Colonic mucosa (tissue), 4 donors: ENCODE measurements around the gene AMER1. TPM values are rescaled to one million over a fixed set of nuclear protein-coding genes. Genes with fewer than 3 reads are reported as not detected.

ENCODE experiments used
- DNase-seq: peaks from one replicate; pipeline ENCODE4 v3.0.0-alpha.2; 2020
- H3K27ac ChIP-seq: fragments of 200-600 bp; one replicate; pipeline ENCODE4 v1.8.0; 2021
- H3K27me3 ChIP-seq: fragments of 200-600 bp; one replicate; pipeline ENCODE4 v1.8.0; 2021
- H3K36me3 ChIP-seq: fragments of 200-600 bp; one replicate; pipeline ENCODE4 v1.8.0; 2021
- H3K4me1 ChIP-seq: fragments of 200-600 bp; one replicate; pipeline ENCODE4 v1.8.0; 2021; ENCODE audit warnings: mild to moderate bottlenecking
- H3K4me3 ChIP-seq: fragments of 200-600 bp; one replicate; pipeline ENCODE4 v1.8.0; 2021
- H3K9ac ChIP-seq, 2 donors: one replicate each; pipeline ENCODE4 v1.7.0; 2013; ENCODE audit warnings: control low read depth in 2 of 2, low read depth in 2 of 2, low read length in 2 of 2
- H3K9me3 ChIP-seq: fragments of 200-600 bp; one replicate; pipeline ENCODE4 v1.8.0; 2021
- intact Hi-C: fragments of 100-400 bp; cut with DNase I; formaldehyde crosslinking; loops from one replicate; pipeline ENCODE4 v1.14.1; 2022
- total RNA-seq, 2 donors: library from RNA; stranded (reverse); fragmentation: NEBNext Ultra II Directional in 1 of 2; extraction: Animal tissue kit (Norgen Biotek cat#: 25700) in 1 of 2; gene quantifications; one replicate each; pipeline ENCODE4 v1.2.1, GENCODE V29; 2021
- TF ChIP-seq, protein P1 (sequence below): fragments of 200-600 bp; IDR thresholded peaks from one replicate; pipeline ENCODE4 v1.8.0; 2022; ENCODE audit warnings: antibody characterized with exemption, mild to moderate bottlenecking
- donor health status: healthy.
- donor health status: DM: no; HTN: no; CAD: no.
- donor health status: DM: no; HTN: no; CAD: no.

The AMER1 gene
- total RNA-seq, 2 donors from 2014 or later = 2.7 to 3.2 TPM

- intact Hi-C loops = no loop called here
- no peaks in the 10 kb centered on the region for H3K9me3 ChIP-seq
- H3K4me1 ChIP-seq = no peaks in the 10 kb centered on the region
- TF ChIP-seq, protein P1, sequence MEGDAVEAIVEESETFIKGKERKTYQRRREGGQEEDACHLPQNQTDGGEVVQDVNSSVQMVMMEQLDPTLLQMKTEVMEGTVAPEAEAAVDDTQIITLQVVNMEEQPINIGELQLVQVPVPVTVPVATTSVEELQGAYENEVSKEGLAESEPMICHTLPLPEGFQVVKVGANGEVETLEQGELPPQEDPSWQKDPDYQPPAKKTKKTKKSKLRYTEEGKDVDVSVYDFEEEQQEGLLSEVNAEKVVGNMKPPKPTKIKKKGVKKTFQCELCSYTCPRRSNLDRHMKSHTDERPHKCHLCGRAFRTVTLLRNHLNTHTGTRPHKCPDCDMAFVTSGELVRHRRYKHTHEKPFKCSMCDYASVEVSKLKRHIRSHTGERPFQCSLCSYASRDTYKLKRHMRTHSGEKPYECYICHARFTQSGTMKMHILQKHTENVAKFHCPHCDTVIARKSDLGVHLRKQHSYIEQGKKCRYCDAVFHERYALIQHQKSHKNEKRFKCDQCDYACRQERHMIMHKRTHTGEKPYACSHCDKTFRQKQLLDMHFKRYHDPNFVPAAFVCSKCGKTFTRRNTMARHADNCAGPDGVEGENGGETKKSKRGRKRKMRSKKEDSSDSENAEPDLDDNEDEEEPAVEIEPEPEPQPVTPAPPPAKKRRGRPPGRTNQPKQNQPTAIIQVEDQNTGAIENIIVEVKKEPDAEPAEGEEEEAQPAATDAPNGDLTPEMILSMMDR = no peak
- H3K27me3 ChIP-seq = no peaks in the 10 kb centered on the region
- no peak for DNase-seq
- H3K36me3 ChIP-seq = no peaks in the 10 kb centered on the region
- no peak overlapping the region for H3K4me3 ChIP-seq
- no peak overlapping the region for H3K27ac ChIP-seq
- no peak overlapping the region for H3K9ac ChIP-seq
These were observed 23.3 kb downstream of the AMER1 start for GRCh38 chrX:64182208-64182607.

DNA sequence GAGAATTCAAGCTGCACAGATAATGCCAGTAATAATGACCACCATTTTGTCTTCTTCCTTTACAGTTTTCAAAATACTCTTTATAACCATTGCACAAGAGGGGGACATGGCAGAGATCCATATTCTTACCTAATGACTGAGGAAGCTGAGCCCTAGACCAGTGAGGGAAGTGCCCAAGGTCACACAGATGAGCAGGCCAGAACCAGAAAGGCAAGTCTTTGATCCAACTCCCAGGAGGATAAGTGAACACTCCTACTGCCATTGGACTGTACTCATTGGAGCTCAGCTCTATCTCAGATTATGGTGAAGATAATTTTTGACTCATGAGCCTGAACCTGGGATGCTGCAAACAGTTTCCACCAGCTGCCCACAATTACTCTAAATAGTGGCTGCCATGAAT, 28.6 kb downstream of the AMER1 start:
- intact Hi-C loops = no loop called here
- H3K9ac ChIP-seq = no peak overlapping the region
- TF ChIP-seq, protein P1 = no peak
- H3K4me1 ChIP-seq = no peaks in the 10 kb centered on the region
- H3K27me3 ChIP-seq = no peaks in the 10 kb centered on the region
- no peak for DNase-seq
- no peak overlapping the region for H3K27ac ChIP-seq
- H3K4me3 ChIP-seq = no peak overlapping the region
- no peaks in the 10 kb centered on the region for H3K36me3 ChIP-seq
- no peaks in the 10 kb centered on the region for H3K9me3 ChIP-seq

GRCh38 chrX:64169988-64170387, 35.5 kb downstream of the AMER1 start:
- H3K27ac ChIP-seq = no peak overlapping the region
- no peak overlapping the region for H3K4me3 ChIP-seq
- H3K9me3 ChIP-seq = no peaks in the 10 kb centered on the region
- no peak overlapping the region for H3K9ac ChIP-seq
- TF ChIP-seq, protein P1 = no peak
- intact Hi-C loops = no loop called here
- no peak for DNase-seq
- H3K36me3 ChIP-seq = no peaks in the 10 kb centered on the region
- no peaks in the 10 kb centered on the region for H3K4me1 ChIP-seq
- no peaks in the 10 kb centered on the region for H3K27me3 ChIP-seq

DNA sequence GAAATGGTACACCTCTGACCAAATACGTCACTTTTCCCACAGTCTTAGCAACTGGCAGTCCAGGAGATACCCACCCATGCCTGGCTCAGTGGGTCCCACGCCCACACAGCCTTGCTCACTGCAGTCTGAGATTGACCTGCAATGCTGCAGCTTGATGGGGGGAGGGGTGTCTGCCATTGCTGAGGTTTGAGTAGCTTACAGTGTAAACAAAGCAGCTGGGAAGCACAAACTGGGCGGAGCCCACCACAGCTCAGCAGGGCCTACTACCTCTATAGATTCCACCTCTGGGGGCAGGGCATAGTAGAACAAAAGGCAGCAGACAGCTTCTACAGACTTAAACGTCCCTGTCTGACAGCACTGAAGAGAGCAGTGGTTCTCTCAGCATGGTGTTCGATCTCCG, 52.7 kb downstream of the AMER1 start:
- H3K4me3 ChIP-seq = no peak overlapping the region
- H3K9me3 ChIP-seq = no peaks in the 10 kb centered on the region
- H3K9ac ChIP-seq = no peak overlapping the region
- no peak for DNase-seq
- intact Hi-C loops = no loop called here
- no peaks in the 10 kb centered on the region for H3K4me1 ChIP-seq
- TF ChIP-seq, protein P1 = no peak
- H3K27me3 ChIP-seq = no peaks in the 10 kb centered on the region
- no peaks in the 10 kb centered on the region for H3K36me3 ChIP-seq
- H3K27ac ChIP-seq = no peak overlapping the region

DNA sequence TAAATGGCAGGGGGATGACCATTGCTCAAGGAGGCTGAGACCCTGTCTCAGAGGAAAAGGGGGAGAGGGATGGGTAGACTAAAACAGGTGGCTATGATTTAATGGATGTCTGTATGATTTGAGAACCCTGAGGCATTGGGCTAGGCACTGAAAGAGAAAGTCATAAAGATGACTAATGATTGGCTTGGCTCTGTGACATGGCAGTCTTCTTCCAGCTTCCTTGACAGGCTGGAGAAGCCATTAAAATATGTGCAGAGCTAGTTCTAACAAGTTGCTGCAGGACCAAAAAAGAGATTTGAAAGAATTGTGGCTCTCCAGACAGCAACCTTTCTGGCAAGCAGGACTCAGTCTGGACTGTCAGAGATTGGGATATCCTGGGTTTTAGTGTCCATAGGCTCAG, 53.6 kb downstream of the AMER1 start:
- no peak for DNase-seq
- intact Hi-C loops = no loop called here
- no peak overlapping the region for H3K9ac ChIP-seq
- no peak overlapping the region for H3K4me3 ChIP-seq
- no peaks in the 10 kb centered on the region for H3K27me3 ChIP-seq
- no peaks in the 10 kb centered on the region for H3K9me3 ChIP-seq
- H3K36me3 ChIP-seq = no peaks in the 10 kb centered on the region
- no peaks in the 10 kb centered on the region for H3K4me1 ChIP-seq
- no peak overlapping the region for H3K27ac ChIP-seq
- TF ChIP-seq, protein P1 = no peak

DNA sequence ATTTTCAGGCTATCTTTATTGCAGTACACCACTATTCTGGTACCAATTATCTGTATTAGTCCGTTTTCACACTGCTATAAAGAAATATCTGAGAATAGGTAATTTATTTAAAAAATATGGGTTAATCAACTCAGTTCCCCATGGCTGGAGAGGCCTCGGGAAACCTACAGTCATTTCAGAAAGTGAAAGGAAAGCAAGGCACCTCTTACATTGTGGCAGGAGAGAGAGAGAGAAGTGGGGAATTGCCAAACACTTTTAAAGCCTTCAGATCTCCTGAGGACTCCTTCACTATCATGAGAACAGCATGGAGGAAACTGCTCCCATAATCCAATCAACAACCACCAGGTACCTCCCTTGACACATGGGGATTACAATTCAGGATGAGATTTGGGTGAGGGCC, 54.7 kb downstream of the AMER1 start:
- Histone ChIP-seq H3K9me3 (no peaks in the 10 kb centered on the region), H3K36me3 (no peaks in the 10 kb centered on the region), H3K27ac (no peak overlapping the region), H3K4me3 (no peak overlapping the region), H3K9ac (no peak overlapping the region), H3K27me3 (no peaks in the 10 kb centered on the region), H3K4me1 (no peaks in the 10 kb centered on the region)
- intact Hi-C loops = no loop called here
- DNase-seq = no peak
- TF ChIP-seq, protein P1 = no peak
